ENCODE data around the gene ELL.

- TF ChIP-seq CTCF (IDR thresholded peaks at IDR 0.05; ENCODE audit: extremely low read depth in 1 of 2, insufficient read depth in 1 of 2, low read depth in 1 of 2, low read length in 2 of 2) (no peak), POLR2A (IDR thresholded peaks at IDR 0.05; ENCODE audit: low read depth, low read length) (no peak), POLR2AphosphoS5 (IDR thresholded peaks at IDR 0.05; ENCODE audit: insufficient read depth, low read depth, low read length) (no peak), EZH2 (IDR thresholded peaks at IDR 0.05; ENCODE audit: borderline replicate concordance, low read depth, low read length, severe bottlenecking) (no peak), JUN (IDR thresholded peaks at IDR 0.05; ENCODE audit: borderline replicate concordance, insufficient read depth, insufficient read length, low read depth) (no peak), MAX (IDR thresholded peaks at IDR 0.05; ENCODE audit: insufficient read depth, insufficient read length) (no peak), FOS (IDR thresholded peaks at IDR 0.05; ENCODE audit: borderline replicate concordance, insufficient read depth, low read length) (no peak), MYC (IDR thresholded peaks at IDR 0.05; ENCODE audit: low read depth, low read length) (no peak)
These were observed 19.1 kb downstream of the ELL start for GRCh38 chr19:18502638-18503294.
